Measurements from ENCODE around the gene RABGEF1.
"Not testable (repeated sequence)": the region's sequence is repeated elsewhere in the genome, so short reads cannot be mapped to it uniquely, and the experiment has no call there.

Gene RABGEF1

GRCh38 chr7:66740302-66740979, at the start of gene RABGEF1:
Gene RABGEF1, plus strand, starts transcription at chr7:66740733. Its CDS starts 31,167 bp downstream, at chr7:66771900.
- H3K9me3 ChIP-seq (ENCODE audit: control insufficient read depth in 2 of 2, low read length in 2 of 2), result no peaks in the 10 kb centered on the region
- peak within 1 kb of the TSS; percentile 98 to 99 for H3K27ac ChIP-seq (ENCODE audit: low read depth in 2 of 2, low read length in 2 of 2)
- peak within 1 kb of the TSS; percentile 92 for H3K9ac ChIP-seq (ENCODE audit: low read depth in 1 of 2, low read length in 2 of 2)
- peak within 1 kb of the TSS; percentile 88 to 89 for H3K4me3 ChIP-seq (ENCODE audit: low read length in 2 of 2)
- H3K36me3 ChIP-seq (ENCODE audit: control insufficient read depth in 2 of 2, insufficient read depth in 2 of 2, low read length in 2 of 2), result peaks cover 0 to 4% of the 10 kb centered on the region in 2 donors
- H3K27me3 ChIP-seq (ENCODE audit: control insufficient read depth in 2 of 2, insufficient read depth in 2 of 2, low read length in 2 of 2), result no peaks in the 10 kb centered on the region
- H3K4me1 ChIP-seq (ENCODE audit: control insufficient read depth in 2 of 2, insufficient read depth in 2 of 2, low read length in 2 of 2), result peaks cover 0 to under 1% of the 10 kb centered on the region in 2 donors

DNA sequence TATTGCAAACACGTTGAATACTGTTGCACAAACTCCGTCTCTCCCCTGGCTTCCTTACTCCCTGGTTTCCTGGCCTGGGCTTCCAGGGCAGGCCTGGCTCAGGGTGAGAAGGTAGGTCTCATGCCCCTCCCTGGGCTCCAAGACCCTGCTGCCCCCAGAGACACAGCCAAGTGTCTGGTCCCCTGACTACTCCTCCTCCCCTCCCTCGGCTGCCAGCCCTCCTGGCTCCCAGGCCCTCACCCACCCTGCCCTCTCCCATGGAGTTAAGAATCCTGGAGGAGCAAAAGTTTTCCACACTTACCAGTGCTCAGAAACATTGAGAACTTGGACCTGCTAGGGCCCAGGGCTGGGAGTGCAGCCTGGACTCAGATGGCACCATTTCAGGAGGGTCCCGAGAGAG, 47.2 kb upstream of the RABGEF1 start:
- Histone ChIP-seq H3K4me1 (ENCODE audit: control insufficient read depth in 2 of 2, insufficient read depth in 2 of 2, low read length in 2 of 2) (no peaks in the 10 kb centered on the region), H3K36me3 (ENCODE audit: control insufficient read depth in 2 of 2, insufficient read depth in 2 of 2, low read length in 2 of 2) (peaks cover 0 to 4% of the 10 kb centered on the region in 2 donors), H3K9ac (ENCODE audit: low read depth in 1 of 2, low read length in 2 of 2) (no peak overlapping the region), H3K4me3 (ENCODE audit: low read length in 2 of 2) (no peak overlapping the region), H3K27ac (ENCODE audit: low read depth in 2 of 2, low read length in 2 of 2) (no peak overlapping the region), H3K9me3 (ENCODE audit: control insufficient read depth in 2 of 2, low read length in 2 of 2) (no peaks in the 10 kb centered on the region), H3K27me3 (ENCODE audit: control insufficient read depth in 2 of 2, insufficient read depth in 2 of 2, low read length in 2 of 2) (no peaks in the 10 kb centered on the region)

DNA sequence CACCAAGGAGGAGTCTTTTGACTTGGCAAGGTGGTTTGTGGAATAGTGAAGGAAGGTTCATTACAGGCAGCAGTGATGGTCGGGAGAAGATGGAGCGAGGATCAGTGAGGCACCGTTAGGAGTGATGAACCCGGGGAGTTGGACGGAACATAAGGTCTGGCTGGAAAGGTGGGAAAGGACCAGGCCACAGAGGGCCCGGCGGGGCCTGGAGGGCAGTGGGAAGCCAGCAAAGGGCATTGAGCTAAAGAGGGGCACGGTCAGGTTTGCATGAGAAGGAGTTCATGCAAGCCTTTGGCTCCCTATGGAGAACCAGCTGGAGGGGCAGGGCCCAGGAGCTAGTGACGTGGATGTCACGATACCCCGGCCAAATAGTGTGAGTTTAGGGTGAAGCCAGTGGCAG, 46.2 kb upstream of the RABGEF1 start:
- Histone ChIP-seq H3K9ac (ENCODE audit: low read depth in 1 of 2, low read length in 2 of 2) (no peak overlapping the region), H3K4me1 (ENCODE audit: control insufficient read depth in 2 of 2, insufficient read depth in 2 of 2, low read length in 2 of 2) (no peaks in the 10 kb centered on the region), H3K36me3 (ENCODE audit: control insufficient read depth in 2 of 2, insufficient read depth in 2 of 2, low read length in 2 of 2) (peaks cover 0 to 4% of the 10 kb centered on the region in 2 donors), H3K27me3 (ENCODE audit: control insufficient read depth in 2 of 2, insufficient read depth in 2 of 2, low read length in 2 of 2) (no peaks in the 10 kb centered on the region), H3K9me3 (ENCODE audit: control insufficient read depth in 2 of 2, low read length in 2 of 2) (no peaks in the 10 kb centered on the region), H3K4me3 (ENCODE audit: low read length in 2 of 2) (no peak overlapping the region), H3K27ac (ENCODE audit: low read depth in 2 of 2, low read length in 2 of 2) (no peak overlapping the region)

DNA sequence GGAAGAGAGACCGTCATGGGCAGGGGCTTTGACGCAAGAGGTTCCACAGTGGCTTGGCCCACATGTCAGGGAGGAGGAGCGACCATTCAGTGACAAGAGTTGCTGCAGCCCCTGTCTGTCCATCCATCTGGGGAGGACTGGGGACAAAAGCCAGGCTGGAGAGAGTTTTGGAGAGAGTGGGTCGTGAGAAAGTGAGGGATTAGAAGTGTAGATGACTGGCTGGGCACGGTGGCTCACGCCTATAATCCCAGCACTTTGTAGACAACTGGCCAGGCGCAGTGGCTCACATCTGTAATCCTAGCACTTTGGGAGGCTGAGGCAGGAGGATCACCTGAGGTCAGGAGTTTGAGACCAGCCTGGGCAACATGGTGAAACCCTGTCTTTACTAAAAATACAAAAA, 45.1 kb upstream of the RABGEF1 start:
- not testable (repeated sequence) for H3K4me1 ChIP-seq (ENCODE audit: control insufficient read depth in 2 of 2, insufficient read depth in 2 of 2, low read length in 2 of 2); H3K36me3 ChIP-seq (ENCODE audit: control insufficient read depth in 2 of 2, insufficient read depth in 2 of 2, low read length in 2 of 2); H3K9ac ChIP-seq (ENCODE audit: low read depth in 1 of 2, low read length in 2 of 2); H3K27me3 ChIP-seq (ENCODE audit: control insufficient read depth in 2 of 2, insufficient read depth in 2 of 2, low read length in 2 of 2); H3K9me3 ChIP-seq (ENCODE audit: control insufficient read depth in 2 of 2, low read length in 2 of 2); H3K4me3 ChIP-seq (ENCODE audit: low read length in 2 of 2); H3K27ac ChIP-seq (ENCODE audit: low read depth in 2 of 2, low read length in 2 of 2)

DNA sequence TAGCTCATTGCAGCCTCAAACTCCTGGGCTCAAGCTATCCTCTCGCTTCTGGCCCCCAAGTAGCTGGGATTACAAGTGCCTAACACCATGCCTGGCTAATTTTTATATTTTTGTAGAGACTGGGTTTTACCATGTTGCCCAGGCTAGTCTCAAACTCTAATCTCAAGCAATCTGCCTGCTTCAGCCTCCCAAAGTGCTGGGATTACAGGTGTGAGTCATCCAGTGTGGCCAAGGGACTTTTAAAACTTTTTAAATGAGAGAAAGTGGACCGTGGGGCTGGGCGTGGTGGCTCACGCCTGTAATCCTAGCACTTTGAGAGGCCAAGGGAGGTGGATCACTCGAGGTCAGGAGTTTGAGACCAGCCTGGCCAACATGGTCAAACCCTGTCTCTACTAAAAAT, 44.4 kb upstream of the RABGEF1 start:
- not testable (repeated sequence) for H3K27me3 ChIP-seq (ENCODE audit: control insufficient read depth in 2 of 2, insufficient read depth in 2 of 2, low read length in 2 of 2); H3K9ac ChIP-seq (ENCODE audit: low read depth in 1 of 2, low read length in 2 of 2); H3K4me3 ChIP-seq (ENCODE audit: low read length in 2 of 2); H3K36me3 ChIP-seq (ENCODE audit: control insufficient read depth in 2 of 2, insufficient read depth in 2 of 2, low read length in 2 of 2); H3K4me1 ChIP-seq (ENCODE audit: control insufficient read depth in 2 of 2, insufficient read depth in 2 of 2, low read length in 2 of 2); H3K9me3 ChIP-seq (ENCODE audit: control insufficient read depth in 2 of 2, low read length in 2 of 2); H3K27ac ChIP-seq (ENCODE audit: low read depth in 2 of 2, low read length in 2 of 2)

GRCh38 chr7:66696774-66697191, 43.8 kb upstream of the RABGEF1 start:
- no peaks in the 10 kb centered on the region for H3K9me3 ChIP-seq (ENCODE audit: control insufficient read depth in 2 of 2, low read length in 2 of 2)
- no peaks in the 10 kb centered on the region for H3K4me1 ChIP-seq (ENCODE audit: control insufficient read depth in 2 of 2, insufficient read depth in 2 of 2, low read length in 2 of 2)
- no peak overlapping the region for H3K4me3 ChIP-seq (ENCODE audit: low read length in 2 of 2)
- H3K27ac ChIP-seq (ENCODE audit: low read depth in 2 of 2, low read length in 2 of 2), result no peak overlapping the region
- H3K27me3 ChIP-seq (ENCODE audit: control insufficient read depth in 2 of 2, insufficient read depth in 2 of 2, low read length in 2 of 2), result no peaks in the 10 kb centered on the region
- H3K9ac ChIP-seq (ENCODE audit: low read depth in 1 of 2, low read length in 2 of 2), result no peak overlapping the region
- H3K36me3 ChIP-seq (ENCODE audit: control insufficient read depth in 2 of 2, insufficient read depth in 2 of 2, low read length in 2 of 2), result peaks cover 0 to 4% of the 10 kb centered on the region in 2 donors

DNA sequence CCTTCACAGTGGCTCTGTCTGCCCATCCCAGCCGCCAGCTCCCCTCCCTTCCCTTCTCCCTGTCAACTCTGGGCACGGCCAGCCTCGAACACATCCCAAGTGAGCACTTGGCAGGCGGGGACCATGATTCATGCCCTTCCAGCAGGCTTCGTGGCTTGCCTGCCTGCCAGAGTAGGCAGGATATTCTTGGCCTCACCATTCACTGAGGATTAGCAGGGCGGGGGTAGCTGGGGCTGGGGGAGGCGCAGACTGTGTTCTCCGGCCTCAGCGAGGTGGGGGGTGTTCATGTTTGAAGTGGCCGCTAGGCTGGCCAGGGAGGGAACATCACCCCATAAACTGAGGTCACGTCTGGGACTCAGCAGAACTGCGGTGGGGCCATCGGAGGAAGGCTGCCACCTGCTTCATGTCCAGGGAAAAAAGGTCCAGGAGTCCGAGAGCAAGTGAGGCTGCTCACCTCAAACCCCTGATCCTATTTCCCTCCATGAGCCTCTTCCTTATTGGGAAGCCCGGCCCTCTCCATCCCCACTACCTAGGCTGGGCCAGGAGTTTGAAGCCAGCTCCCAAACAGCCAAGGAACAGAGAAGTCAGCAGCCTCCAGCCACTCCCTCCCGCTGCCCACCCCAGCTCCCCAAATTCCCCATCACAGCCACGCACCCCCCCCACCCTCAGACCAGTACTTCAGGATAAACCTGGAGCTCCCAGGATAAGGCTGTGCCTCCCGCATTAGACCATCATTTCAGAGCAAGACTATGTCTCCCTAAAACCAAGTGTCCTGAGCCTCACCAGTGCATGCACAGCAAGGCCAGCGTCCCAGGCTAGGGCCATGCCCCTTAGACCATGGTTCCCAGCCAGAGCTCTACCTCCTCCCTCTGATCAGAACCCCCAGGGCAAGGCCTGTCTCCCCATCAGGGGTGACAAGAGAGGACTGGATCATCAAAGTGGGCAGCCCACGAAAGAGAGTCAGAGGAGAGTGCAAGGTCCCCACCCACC, 42.8 kb upstream of the RABGEF1 start:
- Histone ChIP-seq H3K9me3 (ENCODE audit: control insufficient read depth in 2 of 2, low read length in 2 of 2) (no peaks in the 10 kb centered on the region), H3K27ac (ENCODE audit: low read depth in 2 of 2, low read length in 2 of 2) (no peak overlapping the region), H3K27me3 (ENCODE audit: control insufficient read depth in 2 of 2, insufficient read depth in 2 of 2, low read length in 2 of 2) (no peaks in the 10 kb centered on the region), H3K9ac (ENCODE audit: low read depth in 1 of 2, low read length in 2 of 2) (no peak overlapping the region), H3K36me3 (ENCODE audit: control insufficient read depth in 2 of 2, insufficient read depth in 2 of 2, low read length in 2 of 2) (peaks cover 0 to 4% of the 10 kb centered on the region in 2 donors), H3K4me1 (ENCODE audit: control insufficient read depth in 2 of 2, insufficient read depth in 2 of 2, low read length in 2 of 2) (no peaks in the 10 kb centered on the region), H3K4me3 (ENCODE audit: low read length in 2 of 2) (no peak overlapping the region)

DNA sequence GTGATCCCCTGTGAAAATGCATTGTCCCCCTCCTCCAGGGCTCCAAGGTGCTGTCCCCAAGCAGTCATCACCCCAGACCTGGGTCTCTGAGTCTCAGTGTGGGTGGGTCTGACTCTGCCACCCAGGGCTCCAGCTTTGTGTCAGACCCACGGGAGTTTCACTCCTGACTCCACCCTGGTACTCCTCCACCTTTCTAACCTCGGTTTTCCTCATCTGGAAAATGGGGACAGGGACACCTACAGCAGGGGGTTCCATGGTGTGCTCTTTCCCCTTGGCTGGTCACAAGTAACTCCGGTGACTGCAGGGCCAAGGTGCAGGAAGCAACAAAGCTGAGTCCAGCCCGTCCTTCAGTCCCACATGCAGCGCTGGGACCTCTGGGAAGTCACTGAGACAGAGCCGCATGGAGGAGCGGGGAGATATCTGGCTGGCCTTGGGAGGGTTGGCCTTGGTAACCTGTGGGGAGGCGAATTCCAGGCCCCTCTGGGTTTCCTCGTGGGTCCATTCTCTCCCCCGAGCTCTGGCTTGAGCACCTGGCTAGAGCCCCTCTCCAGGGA, 41.8 kb upstream of the RABGEF1 start:
- H3K36me3 ChIP-seq (ENCODE audit: control insufficient read depth in 2 of 2, insufficient read depth in 2 of 2, low read length in 2 of 2), result peaks cover 0 to 4% of the 10 kb centered on the region in 2 donors
- H3K27me3 ChIP-seq (ENCODE audit: control insufficient read depth in 2 of 2, insufficient read depth in 2 of 2, low read length in 2 of 2), result no peaks in the 10 kb centered on the region
- no peaks in the 10 kb centered on the region for H3K9me3 ChIP-seq (ENCODE audit: control insufficient read depth in 2 of 2, low read length in 2 of 2)
- no peak overlapping the region for H3K9ac ChIP-seq (ENCODE audit: low read depth in 1 of 2, low read length in 2 of 2)
- H3K27ac ChIP-seq (ENCODE audit: low read depth in 2 of 2, low read length in 2 of 2), result no peak overlapping the region
- no peak overlapping the region for H3K4me3 ChIP-seq (ENCODE audit: low read length in 2 of 2)
- H3K4me1 ChIP-seq (ENCODE audit: control insufficient read depth in 2 of 2, insufficient read depth in 2 of 2, low read length in 2 of 2), result no peaks in the 10 kb centered on the region

DNA sequence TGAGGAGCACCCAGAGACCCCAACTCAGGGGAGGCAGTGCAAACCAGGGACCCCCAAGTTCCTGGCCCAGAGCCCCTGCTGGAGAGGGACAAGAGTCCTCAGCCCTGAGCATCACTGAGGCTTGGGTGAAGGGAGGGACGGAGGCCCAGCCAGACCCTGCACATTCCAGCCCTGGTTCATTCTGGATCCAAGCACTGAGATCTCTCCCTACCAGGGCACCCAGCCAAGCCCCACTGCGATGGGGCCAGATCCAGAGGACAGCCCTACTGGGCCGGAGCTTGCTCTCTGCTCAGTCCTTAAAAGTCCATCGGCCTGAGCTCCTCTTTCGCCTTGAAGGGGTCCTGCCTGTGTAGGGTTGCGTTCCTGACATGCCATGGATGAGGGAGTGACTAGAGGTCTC, 40.5 kb upstream of the RABGEF1 start:
- Histone ChIP-seq H3K36me3 (ENCODE audit: control insufficient read depth in 2 of 2, insufficient read depth in 2 of 2, low read length in 2 of 2) (no peaks in the 10 kb centered on the region), H3K27me3 (ENCODE audit: control insufficient read depth in 2 of 2, insufficient read depth in 2 of 2, low read length in 2 of 2) (no peaks in the 10 kb centered on the region), H3K9ac (ENCODE audit: low read depth in 1 of 2, low read length in 2 of 2) (no peak overlapping the region), H3K4me1 (ENCODE audit: control insufficient read depth in 2 of 2, insufficient read depth in 2 of 2, low read length in 2 of 2) (no peaks in the 10 kb centered on the region), H3K9me3 (ENCODE audit: control insufficient read depth in 2 of 2, low read length in 2 of 2) (no peaks in the 10 kb centered on the region), H3K27ac (ENCODE audit: low read depth in 2 of 2, low read length in 2 of 2) (no peak overlapping the region), H3K4me3 (ENCODE audit: low read length in 2 of 2) (no peak overlapping the region)

GRCh38 chr7:66700633-66701131, 39.9 kb upstream of the RABGEF1 start:
- Histone ChIP-seq H3K4me1 (ENCODE audit: control insufficient read depth in 2 of 2, insufficient read depth in 2 of 2, low read length in 2 of 2) (no peaks in the 10 kb centered on the region), H3K36me3 (ENCODE audit: control insufficient read depth in 2 of 2, insufficient read depth in 2 of 2, low read length in 2 of 2) (no peaks in the 10 kb centered on the region), H3K27ac (ENCODE audit: low read depth in 2 of 2, low read length in 2 of 2) (no peak overlapping the region), H3K9ac (ENCODE audit: low read depth in 1 of 2, low read length in 2 of 2) (no peak overlapping the region), H3K27me3 (ENCODE audit: control insufficient read depth in 2 of 2, insufficient read depth in 2 of 2, low read length in 2 of 2) (no peaks in the 10 kb centered on the region), H3K9me3 (ENCODE audit: control insufficient read depth in 2 of 2, low read length in 2 of 2) (no peaks in the 10 kb centered on the region), H3K4me3 (ENCODE audit: low read length in 2 of 2) (no peak overlapping the region)
